Kidney tubule cell (primary cell): ENCODE data around the gene TMEM106C.

Experiments used
- DNase-seq: peaks from one replicate; pipeline ENCODE4 v3.0.0-alpha.2; 2018; ENCODE audit warnings: low spot score

TMEM106C gene

DNA sequence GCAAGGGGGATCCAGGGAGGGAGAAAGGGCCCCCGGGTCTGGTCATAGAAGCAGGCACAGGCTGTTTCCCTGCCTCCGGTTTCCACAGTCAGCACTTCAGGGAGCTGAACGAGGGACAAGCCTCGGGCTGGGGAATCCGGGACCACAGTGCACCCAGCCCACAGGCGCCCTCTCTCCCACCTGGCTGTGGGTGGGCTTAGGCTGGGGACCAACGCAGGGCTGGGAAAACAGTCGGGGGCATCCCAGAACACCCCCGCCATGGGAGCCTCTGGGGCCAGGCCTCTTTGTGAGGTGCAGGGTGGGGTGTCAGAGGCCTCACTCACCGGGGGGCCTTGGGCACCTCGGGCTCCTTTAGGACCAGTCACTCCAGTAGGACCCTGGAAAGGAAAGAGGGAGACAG is 16.3 kb downstream of the TMEM106C start:
- DNase-seq, result no peak

DNA sequence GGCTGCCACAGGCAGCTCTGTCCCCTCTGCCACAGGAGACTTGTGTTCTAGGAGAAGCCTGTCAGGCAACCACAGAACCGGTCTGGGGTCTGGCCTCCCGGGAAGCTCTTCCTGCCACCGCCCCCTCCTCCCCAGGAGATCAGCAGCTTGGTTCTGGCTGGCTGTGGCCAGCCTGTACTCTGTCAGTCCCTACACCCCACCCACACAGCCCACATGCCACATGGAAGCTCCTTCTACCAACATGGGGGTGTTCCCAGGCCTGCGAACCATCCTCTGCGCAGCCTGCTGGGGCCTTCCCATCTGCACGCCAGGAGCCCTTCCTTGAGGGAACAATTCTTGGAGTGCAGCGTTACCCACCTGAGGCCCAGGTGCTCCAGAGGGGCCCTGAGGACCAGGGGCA is 16.8 kb downstream of the TMEM106C start:
- DNase-seq, result no peak

GRCh38 chr12:47980779-47981495 is 17.5 kb downstream of the TMEM106C start:
- no peak for DNase-seq

DNA sequence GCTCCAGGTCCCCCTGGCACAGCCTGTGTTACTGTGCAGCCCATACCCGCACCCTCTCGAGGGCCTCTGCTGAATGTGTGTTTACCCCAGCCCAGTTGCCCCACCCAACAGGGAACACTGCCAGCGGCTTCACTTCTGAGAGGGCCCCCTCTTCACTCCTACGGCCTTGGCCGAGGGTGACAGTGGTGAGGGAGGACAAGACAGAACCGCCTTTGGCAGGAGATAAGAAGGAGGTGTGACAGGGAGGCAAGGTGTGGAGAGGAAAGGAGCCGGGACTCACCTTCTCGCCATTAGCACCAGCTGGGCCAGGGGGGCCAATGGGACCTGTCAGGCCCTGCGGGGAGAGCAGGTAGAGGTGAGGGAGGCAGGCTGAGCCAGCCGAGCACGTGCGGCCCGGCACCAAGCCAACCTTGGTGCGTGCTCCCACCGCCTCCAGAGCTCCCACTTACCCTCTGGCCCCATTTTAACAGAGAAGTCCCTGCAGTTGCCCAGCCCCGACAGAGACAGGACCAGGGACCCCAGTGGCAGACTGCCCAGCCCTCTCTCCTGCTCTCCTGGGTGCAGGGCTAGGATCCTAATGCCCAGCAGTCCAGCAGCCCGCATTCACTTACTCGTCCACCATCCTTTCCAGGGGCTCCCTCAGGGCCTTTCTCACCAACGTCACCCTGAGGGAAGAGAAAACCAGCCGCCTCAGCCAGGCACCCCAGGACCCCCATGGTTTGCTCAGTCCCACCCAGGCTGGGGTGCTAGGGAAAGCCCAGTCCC is 18.3 kb downstream of the TMEM106C start:
- no peak for DNase-seq

GRCh38 chr12:47982311-47982710 is 18.9 kb downstream of the TMEM106C start:
- no peak for DNase-seq

GRCh38 chr12:47982770-47983169 is 19.4 kb downstream of the TMEM106C start:
- no peak for DNase-seq

- DNase-seq, result no peak
These were observed 20.2 kb downstream of the TMEM106C start for GRCh38 chr12:47983541-47984115.

DNA sequence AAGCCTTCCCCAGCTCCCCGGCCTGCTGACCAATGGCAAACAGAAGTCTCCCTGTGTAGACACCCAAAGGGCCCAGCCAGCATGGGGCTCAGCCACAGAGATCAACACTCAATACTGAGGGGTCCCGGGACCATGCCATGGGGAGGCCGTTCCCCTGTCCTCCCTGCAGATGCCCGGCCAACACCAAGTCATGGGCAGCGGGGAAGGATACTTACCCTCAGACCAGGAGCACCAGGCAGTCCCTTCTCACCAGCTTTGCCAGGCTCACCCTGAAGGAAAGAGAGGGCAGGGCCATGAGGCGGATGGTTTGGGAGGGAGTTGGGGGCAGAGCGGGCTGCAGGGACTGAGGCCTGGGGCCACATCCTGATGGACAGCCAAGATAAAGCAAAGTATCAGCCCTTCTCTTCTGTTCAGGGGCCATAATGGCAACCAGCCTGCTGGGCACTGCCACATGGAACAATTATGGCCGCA is 21.0 kb downstream of the TMEM106C start:
- no peak for DNase-seq

GRCh38 chr12:47985596-47986290 is 22.3 kb downstream of the TMEM106C start:
- DNase-seq, result no peak

DNA sequence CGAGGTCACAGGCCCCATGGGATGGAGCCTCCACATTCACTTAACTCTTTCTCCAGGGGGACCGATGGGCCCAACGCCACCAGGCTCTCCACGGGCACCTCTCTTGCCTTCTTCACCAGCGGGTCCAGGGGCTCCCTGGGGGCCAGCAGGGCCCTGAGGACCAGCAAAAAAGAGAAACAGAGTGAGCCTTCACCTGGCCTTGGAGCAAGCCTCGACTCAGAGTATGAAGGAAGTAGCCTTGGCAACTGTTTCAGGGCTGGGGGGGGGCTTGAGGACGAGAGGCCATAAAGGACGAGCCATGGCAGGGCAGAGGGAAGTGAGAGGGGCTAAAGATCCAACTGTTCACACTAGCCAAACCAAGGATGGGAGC is 22.9 kb downstream of the TMEM106C start:
- no peak for DNase-seq

DNA sequence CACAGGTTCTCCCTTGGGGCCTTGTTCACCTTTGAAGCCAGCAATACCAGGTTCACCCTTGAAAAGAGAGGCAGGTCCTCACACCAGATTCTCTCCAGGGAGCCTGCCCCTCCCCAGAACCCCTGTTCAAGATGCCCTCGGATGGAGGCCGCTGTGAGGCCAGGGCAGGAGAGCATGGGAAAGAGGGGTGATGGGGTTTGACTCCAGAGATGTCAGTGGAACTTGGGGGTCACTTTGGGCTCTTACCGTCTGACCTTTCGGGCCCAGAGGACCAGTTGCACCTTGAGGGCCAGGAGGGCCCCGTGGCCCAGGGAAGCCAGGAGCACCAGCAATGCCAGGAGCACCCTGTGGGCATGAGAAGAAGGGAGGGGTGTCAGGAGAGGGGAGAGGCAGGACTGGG is 23.4 kb downstream of the TMEM106C start:
- DNase-seq, result no peak

GRCh38 chr12:47987411-47988072 is 24.1 kb downstream of the TMEM106C start:
- peak; percentile 18 for DNase-seq

GRCh38 chr12:47988073-47989022 is 25.0 kb downstream of the TMEM106C start:
- DNase-seq, result peak; percentile 38

GRCh38 chr12:47989023-47989417 is 25.6 kb downstream of the TMEM106C start:
- no peak for DNase-seq

DNA sequence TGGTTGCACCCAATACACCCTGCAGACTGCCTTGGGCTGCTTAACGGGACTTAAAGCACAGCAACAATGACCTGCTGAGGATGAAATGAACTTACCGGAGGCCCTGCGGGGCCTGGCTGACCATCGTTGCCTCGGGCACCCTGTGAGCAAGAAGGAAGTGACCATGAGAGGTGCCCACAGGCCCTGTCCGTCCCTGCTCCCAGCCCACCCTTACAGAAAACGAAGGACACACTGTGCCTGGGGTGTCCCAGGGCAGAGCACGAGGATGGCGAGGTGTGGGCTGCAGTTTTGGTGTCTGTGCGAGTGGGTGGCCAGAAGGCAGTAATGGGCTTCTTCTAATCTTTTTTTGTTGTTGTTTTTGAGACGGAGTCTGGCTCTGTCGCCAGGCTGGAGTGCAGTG is 26.3 kb downstream of the TMEM106C start:
- DNase-seq, result no peak

- DNase-seq, result no peak
These were observed 27.1 kb downstream of the TMEM106C start for GRCh38 chr12:47990351-47991105.

DNA sequence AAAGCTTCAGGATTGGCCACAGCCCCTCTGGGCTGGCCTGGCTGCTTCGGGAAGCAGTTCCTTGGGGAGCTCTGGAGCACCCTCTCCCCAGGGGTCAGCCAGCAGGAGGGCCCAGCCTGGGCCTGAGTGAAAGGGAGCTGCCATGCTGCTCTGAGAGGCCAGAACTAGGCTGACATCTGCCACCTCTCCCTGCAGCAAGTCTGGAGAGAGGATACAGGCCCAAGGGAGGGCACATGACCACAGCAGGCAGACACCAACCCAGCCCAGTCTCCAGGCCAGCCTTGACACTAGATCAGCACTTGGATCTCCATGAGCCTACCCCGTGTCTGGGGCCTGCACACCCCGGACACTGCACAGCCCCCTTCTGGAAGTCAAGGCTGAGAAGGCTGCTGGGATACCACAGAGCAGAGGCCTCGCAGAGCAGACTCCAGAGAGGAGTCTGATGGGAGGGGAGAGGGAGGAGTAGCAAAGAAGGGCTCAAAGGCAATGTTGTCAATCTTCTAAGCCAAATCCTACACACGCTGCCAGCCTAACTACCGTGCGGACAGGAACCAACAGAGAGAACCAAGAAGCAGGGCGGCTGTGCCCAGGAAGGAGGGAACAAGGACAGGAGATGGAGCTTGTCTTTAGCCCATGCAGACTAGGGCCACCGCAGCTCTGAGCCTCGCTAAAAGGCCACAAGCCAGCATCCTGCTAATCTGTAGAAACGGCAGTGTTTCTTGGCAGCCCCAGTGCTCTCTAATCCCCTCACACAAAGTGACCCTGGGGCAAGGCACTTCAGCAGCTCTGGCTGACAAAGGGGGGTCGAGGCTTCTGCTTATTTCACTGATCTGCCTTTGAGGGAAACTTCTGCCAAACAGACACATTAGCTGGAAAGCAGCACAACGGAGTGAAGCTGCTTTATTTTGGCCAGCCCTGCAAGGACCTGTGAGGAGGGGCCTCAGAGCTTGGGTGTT is 28.0 kb downstream of the TMEM106C start:
- no peak for DNase-seq

- no peak for DNase-seq
These were observed 29.4 kb downstream of the TMEM106C start for GRCh38 chr12:47992776-47993175.

- no peak for DNase-seq
These were observed 30.1 kb downstream of the TMEM106C start for GRCh38 chr12:47993491-47993890.
